DMS 273 (cell line): ENCODE data around the gene NMS.
A peak's percentile ranks its signal among the peaks of the same experiment; 100 is the strongest.

Experiments used
- DNase-seq: peaks from one replicate; lab custom pipeline; 2025; ENCODE audit not compliant: unreplicated experiment; lab: John Stamatoyannopoulos, UW

NMS gene, protein sequence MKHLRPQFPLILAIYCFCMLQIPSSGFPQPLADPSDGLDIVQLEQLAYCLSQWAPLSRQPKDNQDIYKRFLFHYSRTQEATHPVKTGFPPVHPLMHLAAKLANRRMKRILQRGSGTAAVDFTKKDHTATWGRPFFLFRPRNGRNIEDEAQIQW

DNA sequence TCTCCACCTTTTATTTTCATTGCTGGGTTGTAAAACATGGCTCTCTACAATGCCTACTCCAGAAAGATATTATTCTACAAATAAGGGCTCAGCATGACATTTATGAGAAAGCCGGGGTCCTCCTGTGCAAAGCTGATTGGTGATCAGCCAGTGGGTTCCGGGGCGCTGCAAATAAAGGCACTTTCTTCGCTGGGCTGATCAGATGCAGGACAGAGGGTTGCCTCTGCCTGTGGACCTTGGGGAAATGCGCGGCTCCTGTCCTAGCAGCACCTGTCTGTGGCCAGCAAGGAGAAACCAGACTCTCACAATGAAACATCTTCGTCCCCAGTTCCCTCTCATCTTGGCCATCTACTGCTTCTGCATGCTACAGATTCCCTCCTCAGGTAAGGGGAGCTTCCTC lies at the start of gene NMS:
TSS of gene NMS (plus strand) at position 301 of the 400 bp plus-strand sequence. CDS start at position 308, 7 bp downstream.
- DNase-seq = no peak

DNA sequence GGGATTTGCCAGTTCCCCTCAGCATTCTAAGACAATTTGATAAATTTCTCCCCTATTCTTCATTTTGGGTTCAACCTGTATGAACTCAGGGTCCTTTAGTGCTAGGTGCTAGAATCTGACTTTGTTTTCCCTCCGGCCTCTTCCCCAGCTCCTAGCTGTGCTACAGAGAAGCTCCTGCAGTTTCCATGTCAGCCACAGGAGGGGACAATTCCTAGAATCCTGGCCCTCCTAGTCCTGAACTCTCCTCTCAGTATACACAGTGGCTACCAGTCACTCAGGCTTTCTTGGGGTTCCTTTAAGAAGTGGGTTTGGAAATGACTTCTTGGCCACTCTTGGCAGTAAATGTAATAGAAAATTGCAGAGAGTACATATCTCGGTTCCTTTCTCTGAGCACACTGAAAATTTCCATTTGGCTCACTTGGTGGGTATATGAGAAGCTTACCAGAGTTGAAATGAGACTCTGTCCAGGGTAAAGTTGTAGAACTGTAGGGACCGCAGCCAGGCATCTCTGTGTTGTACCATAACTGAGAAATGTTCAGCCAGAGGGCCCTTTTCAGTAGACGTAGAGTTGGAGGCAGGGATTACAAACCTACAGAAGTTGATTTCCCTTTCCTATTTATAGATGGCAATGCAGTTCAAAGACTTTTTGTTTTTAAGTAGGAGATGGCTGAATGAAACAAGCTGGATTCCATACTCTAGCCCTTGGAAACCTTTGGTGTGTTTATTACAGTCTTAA lies 47.8 kb upstream of the NMS start:
- peak; percentile 64 for DNase-seq

DNA sequence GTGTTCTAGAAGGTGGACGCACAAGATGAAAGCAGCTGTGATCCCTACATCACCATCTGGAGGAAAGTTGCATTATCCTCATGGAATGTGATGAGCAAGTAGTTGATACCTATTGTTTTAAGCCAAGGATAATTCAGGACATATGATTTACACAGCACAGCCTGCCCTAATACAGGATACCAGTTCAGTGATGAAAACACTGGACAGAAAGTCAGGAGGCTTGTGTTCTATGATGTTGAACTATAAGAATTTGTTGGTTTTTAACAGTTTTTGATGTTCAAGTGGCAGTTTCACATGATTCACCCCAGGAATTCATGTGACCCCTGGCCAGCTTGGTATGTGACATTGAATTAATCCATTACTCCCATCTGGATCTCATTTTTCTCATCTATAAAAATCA lies 46.7 kb upstream of the NMS start:
- no peak for DNase-seq

DNA sequence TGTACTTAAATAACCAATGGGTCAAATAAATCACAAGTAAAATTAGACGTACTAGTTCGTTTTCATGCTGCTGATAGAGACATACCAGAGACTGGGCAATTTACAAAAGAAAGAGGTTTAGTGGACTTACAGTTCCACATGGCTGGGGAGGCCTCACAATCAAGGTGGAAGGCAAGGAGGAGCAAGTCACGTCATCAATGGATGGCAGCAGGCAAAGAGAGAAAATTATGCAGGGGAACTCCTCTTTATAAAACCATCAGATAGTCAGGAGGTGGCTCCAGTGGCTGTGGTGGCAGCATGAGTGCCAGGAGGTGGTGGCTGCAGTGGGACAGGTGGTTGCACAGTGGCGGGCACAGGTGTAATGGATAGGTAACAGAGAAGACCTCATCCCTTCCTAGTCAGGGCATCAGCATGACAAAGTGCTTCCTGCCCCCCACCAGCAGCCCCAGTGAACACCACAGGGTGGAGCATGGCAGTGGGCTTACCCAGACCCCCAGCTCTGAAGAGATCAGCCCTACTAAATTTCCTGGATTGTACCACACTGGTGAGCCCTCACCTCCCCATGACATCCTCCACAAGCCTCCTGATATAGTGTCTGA lies 45.9 kb upstream of the NMS start:
- no peak for DNase-seq

DNA sequence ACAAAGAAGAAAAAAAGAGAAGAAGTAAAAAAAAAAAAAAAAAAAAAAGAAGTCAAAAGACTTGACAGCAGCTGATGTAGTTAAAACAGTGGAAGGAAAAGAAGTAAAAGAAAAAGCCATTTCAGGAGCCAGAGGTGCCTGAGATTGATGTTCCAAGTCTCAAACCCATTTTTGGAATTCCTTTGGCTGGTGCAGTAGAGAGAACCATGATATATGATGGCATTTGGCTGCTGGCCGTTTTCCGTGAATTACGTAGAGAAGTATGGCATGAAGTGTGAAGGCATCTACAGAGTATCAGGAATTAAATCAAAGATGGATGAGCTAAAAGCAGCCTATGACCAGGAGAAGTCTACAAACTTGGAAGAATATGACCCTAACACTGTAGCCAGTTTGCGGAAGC lies 45.2 kb upstream of the NMS start:
- DNase-seq = no peak

DNA sequence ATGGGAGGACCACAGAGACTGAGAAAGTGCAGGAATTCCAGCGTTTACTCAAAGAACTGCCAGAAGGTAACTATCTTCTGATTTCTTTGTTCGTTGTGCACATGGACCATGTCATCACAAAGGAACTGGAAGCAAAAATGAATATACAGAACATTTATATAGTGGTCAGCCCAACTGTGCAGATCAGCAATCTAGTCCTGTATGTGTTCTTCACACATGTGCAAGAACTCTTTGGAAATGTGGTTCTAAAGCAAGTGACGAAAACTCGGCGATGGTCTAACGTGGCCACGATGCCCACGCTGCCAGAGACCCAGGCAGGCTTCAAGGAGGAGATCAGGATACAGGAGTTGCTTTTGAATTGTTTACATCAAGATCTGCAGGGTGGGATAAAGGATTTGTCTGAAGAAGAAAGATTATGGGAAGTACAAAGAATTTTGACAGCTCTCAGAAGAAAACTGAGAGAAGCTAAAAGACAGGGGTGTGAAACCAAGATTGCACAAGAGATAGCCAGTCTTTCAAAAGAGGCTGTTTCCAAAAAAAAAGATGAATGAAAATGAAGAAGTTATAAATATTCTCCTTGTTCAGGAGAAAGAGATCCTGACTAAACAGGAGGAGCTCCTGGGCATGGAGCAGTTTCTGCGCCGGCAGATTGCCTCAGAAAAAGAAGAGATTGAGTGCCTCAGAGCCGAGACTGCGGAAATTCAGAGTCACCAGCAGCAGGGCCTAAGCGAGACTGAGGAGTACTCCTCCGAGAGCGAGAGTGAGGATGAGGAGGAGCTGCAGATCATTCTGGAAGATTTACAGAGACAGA lies 44.5 kb upstream of the NMS start:
- no peak for DNase-seq

DNA sequence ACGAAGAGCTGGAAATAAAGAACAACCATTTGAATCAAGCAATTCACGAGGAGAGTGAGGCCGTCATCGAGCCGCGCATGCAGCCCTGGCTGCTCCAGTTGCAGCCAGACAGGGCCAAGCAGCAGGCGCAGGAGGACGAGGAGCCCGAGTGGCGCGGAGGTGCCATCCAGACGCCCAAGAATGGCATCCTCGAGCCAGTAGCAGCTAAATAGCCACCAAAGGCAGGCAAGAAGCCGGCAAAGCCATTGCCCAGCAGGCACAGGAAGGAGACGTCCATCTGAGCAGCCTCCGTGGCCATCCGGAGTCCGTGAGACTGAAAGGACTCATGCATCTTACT lies 43.9 kb upstream of the NMS start:
- no peak for DNase-seq

DNA sequence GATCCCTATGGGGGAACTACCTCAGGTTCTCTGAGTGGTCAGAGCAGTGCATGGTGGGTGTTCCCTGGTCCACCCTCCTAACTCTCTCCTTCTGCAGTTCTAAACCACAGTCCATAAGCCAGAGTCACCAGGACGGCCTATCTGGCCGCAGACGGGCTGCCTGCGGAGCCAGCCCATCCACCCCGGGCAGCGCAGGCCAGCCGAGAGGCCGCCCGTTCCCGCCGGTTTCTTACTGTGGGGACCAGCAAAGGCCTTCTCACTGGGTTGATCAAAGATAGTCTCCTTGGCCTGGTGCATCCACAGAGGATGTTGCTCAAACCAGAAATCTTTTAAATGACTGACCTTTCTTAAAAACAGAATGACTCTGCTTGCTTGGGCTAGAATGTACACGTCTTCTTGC lies 43.2 kb upstream of the NMS start:
- DNase-seq = no peak

DNA sequence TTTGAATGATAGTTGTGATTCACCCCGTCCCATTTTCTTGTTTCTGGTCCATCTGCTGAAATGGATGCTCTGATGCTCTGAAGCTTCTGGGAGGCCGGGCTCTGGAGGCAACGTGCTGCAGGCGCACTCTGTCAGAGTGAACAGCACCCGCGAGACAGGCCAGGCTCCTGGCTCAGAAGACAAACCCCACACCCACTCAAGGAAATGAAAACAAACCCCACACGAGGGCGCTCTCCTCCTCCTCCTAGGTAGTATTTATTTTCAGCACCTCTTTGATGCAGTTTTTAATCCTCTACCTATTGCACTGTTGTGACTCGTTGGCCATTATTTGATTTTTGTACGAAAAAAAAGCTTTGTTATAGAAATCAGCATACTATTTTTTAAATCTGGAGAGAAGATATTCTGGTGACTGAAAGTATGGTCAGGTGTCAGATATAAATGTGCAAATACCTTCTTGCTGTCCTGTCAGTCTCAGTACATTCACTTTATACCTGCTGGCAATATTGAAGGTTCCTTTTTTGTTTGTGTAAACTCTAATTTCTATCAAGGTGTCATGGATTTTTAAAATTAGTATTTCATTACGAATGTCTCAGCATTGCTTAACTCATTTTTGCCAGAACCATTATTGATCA lies 42.5 kb upstream of the NMS start:
- peak; percentile 76 for DNase-seq

DNA sequence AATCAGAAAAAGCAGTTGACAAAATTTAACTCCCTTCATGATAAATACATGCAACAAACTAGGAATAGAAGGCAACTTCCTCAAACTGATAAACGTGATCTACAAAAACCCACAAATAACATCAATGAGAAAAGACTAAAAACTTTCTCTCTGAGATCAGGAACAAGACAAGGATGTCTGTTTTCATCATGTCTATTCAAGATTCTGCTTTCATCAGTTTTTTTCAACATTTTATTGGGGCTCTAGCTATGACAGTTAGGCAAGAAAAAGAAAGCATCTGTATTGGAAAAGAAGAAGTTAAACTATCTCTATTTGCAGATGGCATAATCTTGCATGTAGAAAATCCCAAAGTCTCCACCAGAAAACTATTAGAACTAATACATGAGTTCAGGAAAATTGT lies 40.6 kb upstream of the NMS start:
- DNase-seq = no peak

DNA sequence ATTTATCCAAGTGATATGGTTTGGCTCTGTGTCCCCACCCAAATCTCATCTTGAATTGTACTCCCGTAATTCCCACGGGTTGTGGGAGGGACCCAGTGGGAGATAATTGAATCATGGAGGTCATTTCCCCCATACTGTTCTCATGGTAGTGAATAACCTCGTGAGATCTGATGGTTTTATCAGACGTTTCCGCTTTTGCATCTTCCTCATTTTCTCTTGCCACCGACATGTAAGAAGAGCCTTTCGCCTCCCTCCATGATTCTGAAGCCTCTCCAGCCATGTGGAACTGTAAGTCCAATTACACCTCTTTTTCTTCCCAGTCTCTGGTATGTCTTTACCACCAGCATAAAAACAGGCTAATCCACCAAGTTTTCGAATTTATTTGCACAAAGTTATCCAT lies 32.5 kb upstream of the NMS start:
- DNase-seq = no peak

DNA sequence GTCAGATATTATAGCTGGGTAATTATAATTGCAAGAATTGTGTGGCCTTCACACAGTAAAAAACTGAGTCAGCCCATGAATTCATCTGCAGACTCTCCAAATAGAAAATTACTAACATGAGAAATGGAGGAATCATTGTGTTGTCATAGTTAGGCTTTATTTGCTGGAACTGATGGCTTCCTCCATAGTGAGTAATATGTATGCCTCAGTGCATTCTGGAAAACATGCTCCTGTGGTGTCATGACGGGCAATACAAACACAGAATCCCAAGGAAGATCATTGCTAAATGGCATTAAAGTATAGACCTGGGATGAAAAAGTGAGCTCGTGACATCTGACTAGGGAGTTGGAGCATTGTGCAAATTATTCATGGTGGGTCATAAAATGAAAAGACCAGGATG lies 23.6 kb upstream of the NMS start:
- DNase-seq = no peak

DNA sequence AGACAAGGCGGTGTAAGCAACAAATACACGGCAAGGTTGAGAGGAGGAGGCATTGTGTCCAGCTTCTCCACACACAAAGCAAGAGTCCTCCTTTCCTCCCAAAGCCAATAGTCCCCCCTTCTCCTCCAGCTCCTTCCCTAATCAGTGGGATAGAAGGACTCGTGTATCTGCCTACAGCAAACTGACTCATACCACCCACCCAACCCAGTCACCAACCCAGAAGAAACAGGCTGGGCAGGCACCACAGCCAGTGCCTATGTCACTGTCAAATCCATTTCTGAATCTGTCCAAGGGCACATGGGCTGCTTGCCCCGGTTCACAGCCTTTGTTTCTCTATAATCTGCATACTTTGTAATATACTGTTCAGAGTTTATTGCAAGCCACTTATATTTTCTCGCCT lies 19.2 kb upstream of the NMS start:
- DNase-seq = no peak

DNA sequence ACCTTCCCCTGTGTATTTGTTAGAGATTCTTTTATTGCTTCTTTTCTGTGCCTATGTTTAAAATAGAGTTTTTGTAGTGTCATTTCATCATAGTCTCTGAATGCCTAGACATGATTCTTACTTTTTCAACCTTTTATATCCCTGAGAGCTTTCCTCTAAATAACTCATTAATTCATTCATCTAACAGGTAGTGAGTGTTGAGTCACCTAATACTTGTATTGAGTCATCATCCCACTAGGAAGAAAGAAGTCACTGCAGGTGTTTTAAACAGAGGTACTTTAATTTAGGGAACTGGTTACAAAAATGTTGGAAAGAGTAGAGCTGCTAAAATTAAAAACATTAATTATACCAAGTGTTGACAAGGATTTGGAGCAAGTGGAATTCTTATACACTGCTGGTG lies 18.5 kb upstream of the NMS start:
- DNase-seq = no peak

DNA sequence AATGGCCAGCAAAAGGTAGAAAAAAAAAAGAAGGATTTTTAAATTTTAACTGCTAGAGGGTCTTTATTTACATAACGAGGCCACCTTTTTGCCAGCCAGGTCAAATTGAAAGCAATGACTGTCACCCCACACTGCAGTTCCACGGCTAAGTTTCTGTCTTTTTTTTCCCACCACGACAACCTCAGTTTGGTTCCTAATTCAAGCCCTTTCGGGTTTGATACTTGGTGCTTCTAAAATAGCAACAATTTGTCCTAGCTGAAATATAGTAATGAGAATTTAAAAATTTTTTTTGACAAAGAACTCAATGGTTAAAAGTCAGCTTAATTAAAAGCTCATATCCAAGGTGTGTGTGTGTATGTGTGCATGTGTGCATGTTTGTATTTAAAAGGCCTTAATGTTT lies 16.4 kb upstream of the NMS start:
- no peak for DNase-seq

DNA sequence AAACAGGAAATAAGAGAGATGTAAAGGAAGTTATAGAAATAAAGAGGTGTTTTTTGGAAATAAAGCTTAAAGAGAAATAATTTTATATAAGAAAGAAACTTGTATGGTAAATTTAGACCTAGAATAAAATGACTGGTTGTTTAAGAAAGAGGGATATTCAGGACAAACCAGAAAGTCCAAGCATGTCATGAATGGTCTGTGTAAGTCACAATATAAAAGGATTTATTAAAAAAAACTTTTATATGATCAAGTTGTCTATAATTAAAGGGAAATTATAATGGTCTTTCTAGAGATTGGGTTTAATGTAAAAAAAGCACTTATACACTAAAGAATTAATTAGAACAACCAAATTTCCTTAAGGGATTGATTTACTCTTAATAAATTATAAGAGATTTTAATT lies 13.9 kb upstream of the NMS start:
- peak; percentile 44 for DNase-seq

DNA sequence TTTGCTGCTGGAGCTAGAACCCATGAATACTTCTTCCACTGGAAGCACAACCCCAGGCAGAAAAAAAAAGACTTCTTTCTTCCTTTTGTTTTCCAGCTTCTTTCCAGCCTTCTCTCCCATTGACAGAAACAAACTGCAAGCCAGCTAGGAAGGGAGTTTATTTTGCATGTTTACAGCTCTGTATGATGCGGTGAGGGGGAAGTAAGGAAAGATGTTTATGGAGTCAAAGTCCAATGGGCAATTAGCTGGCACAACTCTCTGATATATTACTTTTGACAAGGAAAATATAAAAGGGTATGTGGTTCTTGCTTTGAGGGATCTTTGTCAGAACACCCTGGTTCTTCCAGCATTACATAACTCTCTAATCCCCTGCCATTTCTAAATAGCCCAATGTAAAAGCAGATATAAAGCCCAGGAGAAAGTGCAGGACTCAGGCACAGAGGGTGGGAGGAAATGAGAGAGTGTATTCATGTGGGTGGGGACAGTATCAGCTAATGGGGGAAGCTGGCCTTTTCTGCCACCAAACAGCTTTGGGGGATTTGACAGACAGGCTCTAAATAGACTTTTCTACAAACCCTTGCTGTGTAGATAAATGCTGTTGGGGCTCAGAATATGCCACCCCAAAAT lies 9.3 kb upstream of the NMS start:
- DNase-seq = no peak

DNA sequence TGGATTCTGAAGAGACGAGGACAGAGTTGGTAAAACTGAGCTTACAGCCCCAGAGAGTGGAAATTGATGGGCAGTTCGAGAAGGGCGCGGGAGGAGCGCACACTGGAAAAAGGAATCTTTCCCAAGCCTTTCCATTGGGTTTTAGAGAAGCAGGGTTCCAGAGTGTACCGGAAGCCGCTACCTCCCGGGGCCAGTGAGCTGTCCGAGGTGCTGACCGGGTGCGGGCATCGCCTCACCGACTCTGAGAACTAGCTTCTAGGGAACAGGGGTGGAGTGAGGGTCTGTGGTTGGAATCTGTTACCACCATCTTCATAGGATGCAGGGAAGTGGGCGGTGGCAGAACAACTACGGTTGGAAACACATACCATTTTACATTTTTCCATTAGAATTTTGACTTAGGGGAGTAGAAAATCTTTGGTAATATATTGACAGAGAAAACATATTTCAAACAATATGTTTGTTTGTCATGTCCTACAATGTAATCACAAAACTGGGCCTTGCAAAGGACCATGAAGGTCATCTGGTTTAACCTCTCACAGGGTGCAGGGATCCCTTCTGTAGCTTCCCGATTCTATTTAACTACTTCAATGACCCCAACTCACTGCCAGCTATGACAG lies 724 bp downstream of the NMS start:
- DNase-seq = peak; percentile 12

DNA sequence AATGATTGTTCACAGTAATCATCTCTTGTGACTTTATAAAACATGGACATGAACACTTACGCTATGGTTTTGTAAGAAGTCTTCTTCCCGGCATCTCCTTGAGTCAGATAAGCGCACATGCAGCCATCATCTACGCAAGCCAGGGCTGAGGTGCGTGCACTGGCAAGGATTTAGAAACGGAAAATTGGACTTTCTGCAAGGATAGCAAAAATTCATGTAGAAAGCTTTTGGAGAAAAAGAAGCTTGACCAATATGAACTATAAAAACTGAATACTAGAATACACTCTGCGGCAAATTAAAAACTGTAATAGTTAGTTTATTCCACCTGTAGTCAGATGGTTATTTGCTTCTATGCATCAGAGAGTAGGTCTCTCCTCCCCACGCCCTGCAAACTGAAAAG lies 6.3 kb downstream of the NMS start:
- DNase-seq = no peak

DNA sequence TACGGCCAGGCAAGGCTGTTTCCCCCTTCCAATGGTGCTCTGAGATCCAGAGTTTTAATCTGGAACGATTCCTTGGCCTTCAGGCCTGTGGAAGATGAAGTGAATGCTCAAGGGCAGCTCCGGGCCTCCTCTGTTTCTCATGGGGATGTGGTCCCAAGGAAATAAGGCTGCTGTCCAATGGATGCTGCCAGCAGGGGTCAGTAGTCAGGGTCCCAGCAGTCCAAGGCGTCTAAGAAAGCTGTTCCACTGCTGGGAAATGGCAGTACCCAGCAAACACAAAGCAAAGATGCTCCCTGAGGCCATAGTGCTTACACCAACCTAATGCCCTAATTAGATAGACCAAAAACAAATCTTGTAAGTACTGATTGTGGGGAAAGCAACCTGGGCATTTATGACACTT lies 12.5 kb downstream of the NMS start:
- DNase-seq = peak; percentile 23

DNA sequence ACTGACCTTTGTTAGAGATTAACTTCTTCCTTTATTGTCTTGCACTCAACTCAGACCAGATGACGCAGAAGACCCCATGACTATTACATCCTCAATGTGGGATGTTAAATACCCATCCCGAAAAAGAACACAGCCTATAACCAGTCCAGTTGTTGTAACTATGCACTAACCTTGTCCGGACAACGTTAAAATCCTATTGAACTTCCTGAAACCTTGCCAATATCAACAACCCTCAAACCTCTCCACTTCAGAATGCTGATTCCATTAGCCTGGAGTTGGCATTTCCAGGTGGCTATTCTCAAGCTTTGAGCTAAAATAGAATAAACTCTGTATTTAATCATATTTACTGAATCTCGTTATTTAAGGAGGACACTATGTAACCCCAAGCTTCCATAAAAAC lies 13.6 kb downstream of the NMS start:
- DNase-seq = no peak
